A549 (cell line): Measurements from ENCODE around the gene RABIF. TPM values are rescaled to one million over a fixed set of nuclear protein-coding genes. Genes with fewer than 3 reads are reported as not detected.
A peak's percentile ranks its signal among the peaks of the same experiment; 100 is the strongest.

Source experiments
- ATAC-seq, 2 experiments: fragments of 200-7000 bp in 1 of 2; fragments of >200 bp in 1 of 2; cut with Nextera tagmentation in 1 of 2; cut with Tn5 transposase in 1 of 2; 3 replicates each; pipeline versions ENCODE4 v1.8.0 to v1.9.1; 2018 to 2020; ENCODE audit warnings: mild to moderate bottlenecking in 1 of 2, moderate library complexity in 1 of 2
- CTCF ChIA-PET: fragments of 300-600 bp; sonication (Branson Sonifier 250); formaldehyde crosslinking; extraction: SDS; loops from one replicate; lab custom pipeline; 2021; ENCODE audit warnings: antibody characterized with exemption, inconsistent platforms; lab: Yijun Ruan, JAX
- POLR2A ChIA-PET: fragments of 350-600 bp; formaldehyde crosslinking; extraction: SDS; loops from one replicate; lab custom pipeline; 2021; ENCODE audit warnings: antibody characterized with exemption, inconsistent platforms; lab: Yijun Ruan, JAX
- DNase-seq, 2 experiments: peaks; one replicate each; pipeline versions ENCODE4 v3.0.0 to v3.0.0-alpha.2; 2011 to 2016; ENCODE audit warnings: low read depth in 1 of 2, low spot score in 1 of 2
- FAIRE-seq: peaks from 2 replicates; lab custom pipeline; 2011; peaks lifted over from hg19 to GRCh38; lab: Jason Lieb, UNC
- H3K27ac ChIP-seq, 2 experiments: fragments of >200 bp; sonication (Bioruptor Twin); formaldehyde crosslinking; 3 replicates each; pipeline ENCODE4 v1.5.1; 2016 to 2017
- H3K4me1 ChIP-seq: fragments of >200 bp; sonication (Bioruptor Twin); formaldehyde crosslinking; 3 replicates; pipeline ENCODE4 v1.6.1; 2016
- H3K4me2 ChIP-seq: fragments of >200 bp; sonication (Bioruptor Twin); formaldehyde crosslinking; 3 replicates; pipeline ENCODE4 v1.6.1; 2016
- H3K4me3 ChIP-seq: fragments of >200 bp; sonication (Bioruptor Twin); formaldehyde crosslinking; 3 replicates; pipeline ENCODE4 v1.5.1; 2016
- H3K9me3 ChIP-seq: fragments of >200 bp; sonication (Bioruptor Twin); formaldehyde crosslinking; 3 replicates; pipeline ENCODE4 v1.6.1; 2016
- BHLHE40 ChIP-seq: IDR thresholded peaks from 2 replicates; pipeline ENCODE4 v1.6.1; 2012; ENCODE audit warnings: low read depth, low read length, inconsistent platforms
- CBX2 ChIP-seq: fragments of 200-600 bp; sonication (generic); IDR thresholded peaks from 2 replicates; pipeline ENCODE4 v1.6.1; 2016; ENCODE audit warnings: low read depth, mild to moderate bottlenecking, borderline replicate concordance
- CBX8 ChIP-seq: fragments of 200-600 bp; sonication (generic); IDR thresholded peaks from 2 replicates; pipeline ENCODE4 v1.6.1; 2016
- CEBPB ChIP-seq, 2 experiments: fragments of >200 bp in 1 of 2; sonication (Bioruptor Twin) in 1 of 2; formaldehyde crosslinking in 1 of 2; IDR thresholded peaks; 2 replicates each; pipeline ENCODE4 v1.6.1; 2012 to 2016
- CHD2 ChIP-seq: fragments of 150-350 bp; IDR thresholded peaks from 2 replicates; pipeline ENCODE4 v1.6.1; 2014; ENCODE audit warnings: low read length; ENCODE audit not compliant: partially characterized antibody
- EHF ChIP-seq: fragments of 250-450 bp; sonication (Bioruptor Pico); IDR thresholded peaks from 2 replicates; pipeline ENCODE4 v1.5.0; 2020; ENCODE audit warnings: mild to moderate bottlenecking
- ESRRA ChIP-seq: fragments of 150-350 bp; IDR thresholded peaks from 2 replicates; pipeline ENCODE4 v1.6.1; 2014; ENCODE audit warnings: mild to moderate bottlenecking, low read length, borderline replicate concordance
- FOSL2 ChIP-seq, 2 experiments: fragments of 450-650 bp in 1 of 2; fragments of >200 bp in 1 of 2; sonication (Bioruptor Twin) in 1 of 2; formaldehyde crosslinking; IDR thresholded peaks; 2 replicates each; pipeline versions ENCODE4 v1.5.0 to v1.6.1; 2016 to 2020; ENCODE audit warnings: mild to moderate bottlenecking in 1 of 2, moderate library complexity in 1 of 2
- GATA3 ChIP-seq: IDR thresholded peaks from 2 replicates; pipeline ENCODE4 v1.6.1; 2012; ENCODE audit warnings: borderline replicate concordance
- HDAC2 ChIP-seq: fragments of 200-600 bp; sonication (generic); IDR thresholded peaks from 2 replicates; pipeline ENCODE4 v1.6.1; 2016
- HOXB13 ChIP-seq: fragments of 250-450 bp; sonication (Bioruptor Pico); IDR thresholded peaks from 2 replicates; pipeline ENCODE4 v1.5.0; 2020; ENCODE audit warnings: low read depth, mild to moderate bottlenecking, moderate library complexity
- HOXB5 ChIP-seq: fragments of 250-450 bp; sonication (Bioruptor Pico); IDR thresholded peaks from 2 replicates; pipeline ENCODE4 v1.5.0; 2020; ENCODE audit warnings: mild to moderate bottlenecking, moderate library complexity
- JUN ChIP-seq, 2 experiments: fragments of >200 bp; sonication (Bioruptor Twin); formaldehyde crosslinking; IDR thresholded peaks; 2 replicates in 1 of 2; 3 replicates in 1 of 2; pipeline ENCODE4 v1.6.1; 2016 to 2017
- JUNB ChIP-seq: fragments of >200 bp; sonication (Bioruptor Twin); formaldehyde crosslinking; IDR thresholded peaks from 2 replicates; pipeline ENCODE4 v1.6.1; 2016
- KDM1A ChIP-seq: fragments of 200-600 bp; sonication (generic); IDR thresholded peaks from 2 replicates; pipeline ENCODE4 v1.6.1; 2016; ENCODE audit warnings: low read depth, mild to moderate bottlenecking
- KDM5A ChIP-seq: fragments of 200-600 bp; sonication (generic); IDR thresholded peaks from 2 replicates; pipeline ENCODE4 v1.6.1; 2016; ENCODE audit warnings: antibody characterized with exemption, mild to moderate bottlenecking
- MYC ChIP-seq: IDR thresholded peaks from 2 replicates; pipeline ENCODE4 v1.6.1; 2012; ENCODE audit warnings: mild to moderate bottlenecking, inconsistent platforms, low read length, improper control_type of control experiment, borderline replicate concordance
- NR3C1 ChIP-seq: fragments of >200 bp; sonication (Bioruptor Twin); formaldehyde crosslinking; IDR thresholded peaks from 3 replicates; pipeline ENCODE4 v1.6.1; 2017
- PHF8 ChIP-seq: fragments of 200-600 bp; sonication (generic); IDR thresholded peaks from 2 replicates; pipeline ENCODE4 v1.6.1; 2016; ENCODE audit warnings: low read depth, mild to moderate bottlenecking, antibody characterized with exemption, moderate library complexity, borderline replicate concordance
- POLR2A ChIP-seq: IDR thresholded peaks from 2 replicates; pipeline ENCODE4 v1.6.1; 2012; ENCODE audit warnings: mild to moderate bottlenecking, low read length
- POLR2AphosphoS2 ChIP-seq: conservative IDR thresholded peaks from 2 replicates; pipeline ENCODE4 v1.6.1; 2012; ENCODE audit warnings: low read length, improper control_type of control experiment, inconsistent platforms
- RAD21 ChIP-seq, 2 experiments: fragments of >200 bp in 1 of 2; sonication (Bioruptor Twin) in 1 of 2; formaldehyde crosslinking in 1 of 2; IDR thresholded peaks in 1 of 2; conservative IDR thresholded peaks in 1 of 2; 2 replicates in 1 of 2; 3 replicates in 1 of 2; pipeline ENCODE4 v1.6.1; 2012 to 2018; ENCODE audit warnings: inconsistent platforms in 1 of 2
- RARB ChIP-seq: fragments of 250-450 bp; sonication (Bioruptor Pico); IDR thresholded peaks from 2 replicates; pipeline ENCODE4 v1.8.0; 2021; ENCODE audit warnings: mild to moderate bottlenecking, moderate library complexity
- RFX5 ChIP-seq: fragments of 450-650 bp; IDR thresholded peaks from 2 replicates; pipeline ENCODE4 v1.7.1; 2014; ENCODE audit warnings: antibody characterized with exemption, mild to moderate bottlenecking, moderate library complexity
- SMC3 ChIP-seq: fragments of >200 bp; sonication (Bioruptor Twin); formaldehyde crosslinking; IDR thresholded peaks from 3 replicates; pipeline ENCODE4 v1.6.1; 2018; ENCODE audit warnings: inconsistent platforms
- TFCP2L1 ChIP-seq: fragments of 250-450 bp; sonication (Bioruptor Pico); IDR thresholded peaks from 2 replicates; pipeline ENCODE4 v1.5.0; 2021; ENCODE audit warnings: mild to moderate bottlenecking
- TP53 ChIP-seq: fragments of 250-450 bp; sonication (Bioruptor Pico); IDR thresholded peaks from 2 replicates; pipeline ENCODE4 v1.5.0; 2021; ENCODE audit warnings: mild to moderate bottlenecking, moderate library complexity
- ZC3H11A ChIP-seq: fragments of 450-650 bp; IDR thresholded peaks from 2 replicates; pipeline ENCODE4 v1.6.1; 2014; ENCODE audit warnings: antibody characterized with exemption, mild to moderate bottlenecking
- ZFP36 ChIP-seq: fragments of 450-650 bp; IDR thresholded peaks from 2 replicates; pipeline ENCODE4 v1.6.1; 2014; ENCODE audit warnings: borderline replicate concordance; ENCODE audit not compliant: partially characterized antibody
- ZNF302 ChIP-seq: fragments of 250-450 bp; sonication (Bioruptor Pico); IDR thresholded peaks from 2 replicates; pipeline ENCODE4 v1.9.0; 2021; ENCODE audit warnings: inconsistent platforms, mild to moderate bottlenecking, moderate library complexity
- ZSCAN20 ChIP-seq: fragments of 250-450 bp; sonication (Bioruptor Pico); IDR thresholded peaks from 2 replicates; pipeline ENCODE4 v1.8.0; 2022; ENCODE audit warnings: mild to moderate bottlenecking, moderate library complexity
- WGBS: methylation state at CpG from one replicate; pipeline ENCODE4 v1.1.6; 2017; ENCODE audit errors: missing lambda C conversion rate; 5-methylcytosine and 5-hydroxymethylcytosine counted together
- polyA plus RNA-seq, 4 experiments: library from polyadenylated mRNA; depleted of rRNA in 3 of 4; stranded (reverse); fragments of >200 nt; fragmentation: RNase III in 1 of 4; extraction: RNeasy Plus Mini Kit Qiagen cat#74134 plus additional on column Dnase treatment in 1 of 4; gene quantifications; 2 replicates in 3 of 4; 3 replicates in 1 of 4; pipeline ENCODE4 v1.2.3, GENCODE V29; 2011 to 2017
- TF ChIP-seq, protein P1 (sequence below): fragments of 450-650 bp; IDR thresholded peaks from 2 replicates; pipeline ENCODE4 v1.6.1; 2014; ENCODE audit warnings: antibody characterized with exemption
- TF ChIP-seq, protein P2 (sequence below): fragments of >200 bp; sonication (Bioruptor Twin); formaldehyde crosslinking; IDR thresholded peaks from 2 replicates; pipeline ENCODE4 v1.6.1; 2016
- TF ChIP-seq, protein P3 (sequence below): IDR thresholded peaks from 2 replicates; pipeline ENCODE4 v1.6.1; 2012; ENCODE audit warnings: low read depth, borderline replicate concordance
- TF ChIP-seq, protein P4 (sequence below): fragments of >200 bp; sonication (Bioruptor Twin); formaldehyde crosslinking; IDR thresholded peaks from 3 replicates; pipeline ENCODE4 v1.5.1; 2016
- TF ChIP-seq, protein P5 (sequence below): fragments of >200 bp; sonication (Bioruptor Twin); formaldehyde crosslinking; IDR thresholded peaks from 3 replicates; pipeline ENCODE4 v1.6.1; 2016
- TF ChIP-seq, protein P6 (sequence below): IDR thresholded peaks from 2 replicates; pipeline ENCODE4 v1.6.1; 2012

RABIF gene
- polyA plus RNA-seq, 2 of the 4 experiments (the other 2 are of a cell fraction) = 16.8 to 22.1 TPM

DNA sequence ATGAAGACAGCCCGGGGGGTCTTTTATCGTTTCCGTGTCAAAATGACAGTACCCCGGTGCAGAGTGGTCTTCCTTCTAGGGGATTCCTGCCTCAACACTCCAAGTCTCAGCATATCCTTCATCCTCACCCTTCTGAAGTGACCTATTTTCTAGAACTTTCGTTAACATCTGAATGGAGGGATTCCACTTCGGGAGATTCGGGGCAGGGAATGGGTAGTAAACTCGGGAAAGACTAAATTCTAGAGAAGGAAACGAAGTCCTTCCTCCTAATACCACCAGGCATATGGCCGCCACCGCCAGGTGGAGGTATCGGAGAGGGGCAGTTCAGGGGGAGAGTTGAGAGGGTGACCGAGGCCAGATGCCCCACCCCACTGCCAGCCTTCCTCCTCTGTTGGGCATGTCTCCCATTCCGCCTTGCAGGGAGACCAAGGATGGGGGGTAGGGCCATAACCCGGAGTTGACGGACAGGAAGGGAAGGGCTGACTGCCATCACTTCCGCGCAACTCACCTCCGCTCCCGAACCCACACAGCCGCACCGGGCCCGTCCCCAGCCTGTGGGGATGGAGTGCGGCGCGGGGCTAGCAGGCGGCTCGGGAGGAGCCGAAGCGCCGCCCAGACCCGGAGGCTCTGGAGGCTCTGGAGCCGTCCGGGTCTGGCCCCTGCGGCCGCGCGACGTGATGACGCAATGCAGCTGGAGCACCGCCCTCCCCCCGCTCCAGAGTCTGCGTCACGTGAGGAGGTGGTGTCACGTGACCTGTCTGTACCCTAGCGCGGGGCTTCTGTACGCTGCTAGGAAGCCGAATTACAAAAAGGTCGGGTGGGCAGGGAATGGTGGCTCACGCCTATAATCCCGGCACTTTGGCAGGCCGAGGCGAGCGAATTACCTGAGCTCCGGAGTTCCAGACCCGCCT lies 37.9 kb upstream of the RABIF start, which contains the start of gene KLHL12:
Gene KLHL12 (minus strand): TSS at position 654 of the 911 bp plus-strand sequence. CDS start 2,072 bp downstream, outside the sequence.
- Histone ChIP-seq H3K4me2 (peak within 1 kb of the TSS; percentile 85), H3K4me1 (peaks cover 6% of the 10 kb centered on the region; the same call in 2 of the 3 replicates), H3K9me3 (no peaks in the 10 kb centered on the region), H3K4me3 (peak within 1 kb of the TSS; percentile 51), H3K27ac (peak within 1 kb of the TSS; percentile 87 to 95)
- under 1% methylated on average over 30 of the region's 57 CpGs for WGBS
- POLR2A ChIA-PET = interaction anchor here (0.6 to 1.0 kb wide), 10 partner anchors 13 to 1557 kb away, joined by 3 to 15 read pairs (median 4); partner anchors contain the start of genes PCAT6 and TMEM183A
- DNase-seq (peak; percentile 94 to 98), FAIRE-seq (no peak), ATAC-seq (peak; percentile 99)
- CTCF ChIA-PET = interaction anchor here (0.6 to 1.8 kb wide), 10 partner anchors 11 to 342 kb away, joined by 3 to 9 read pairs (median 4); partner anchors contain the start of gene TMEM183A
- TF ChIP-seq NR3C1 = no peak
- 0 out of 2 replicates have a peak, but pooled peaks have one; percentile 39 for TF ChIP-seq GATA3
- no peak for TF ChIP-seq FOSL2 (IDR thresholded peaks at IDR 0.05)
- peak; percentile 88 for TF ChIP-seq FOSL2 (CRISPR knock-in tag; IDR thresholded peaks at IDR 0.05)
- no peak; the same call in 1 of the 2 replicates for TF ChIP-seq RARB
- TF ChIP-seq TFCP2L1 (CRISPR knock-in tag) = 0 out of 2 replicates have a peak, but pooled peaks have one; percentile 17
- TF ChIP-seq MYC = peak; percentile 7; the same call in 1 of the 2 replicates
- no peak for TF ChIP-seq CHD2
- TF ChIP-seq KDM1A = no peak
- TF ChIP-seq ZNF302 (CRISPR knock-in tag) = no peak
- TF ChIP-seq PHF8 = peak; percentile 99
- TF ChIP-seq HOXB13 (CRISPR knock-in tag) = no peak
- TF ChIP-seq ZSCAN20 (CRISPR knock-in tag) = no peak
- TF ChIP-seq BHLHE40 = peak; percentile 93
- no peak for TF ChIP-seq ZFP36
- TF ChIP-seq, protein P1, sequence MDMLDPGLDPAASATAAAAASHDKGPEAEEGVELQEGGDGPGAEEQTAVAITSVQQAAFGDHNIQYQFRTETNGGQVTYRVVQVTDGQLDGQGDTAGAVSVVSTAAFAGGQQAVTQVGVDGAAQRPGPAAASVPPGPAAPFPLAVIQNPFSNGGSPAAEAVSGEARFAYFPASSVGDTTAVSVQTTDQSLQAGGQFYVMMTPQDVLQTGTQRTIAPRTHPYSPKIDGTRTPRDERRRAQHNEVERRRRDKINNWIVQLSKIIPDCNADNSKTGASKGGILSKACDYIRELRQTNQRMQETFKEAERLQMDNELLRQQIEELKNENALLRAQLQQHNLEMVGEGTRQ = peak; percentile 100
- TF ChIP-seq KDM5A = peak; percentile 79
- TF ChIP-seq CBX8 = no peak
- TF ChIP-seq EHF (CRISPR knock-in tag) = peak; percentile 39; the same call in 1 of the 2 replicates
- TF ChIP-seq RAD21 (conservative IDR thresholded peaks at IDR 0.05 in 1 of 2, IDR thresholded peaks at IDR 0.05 in 1 of 2) = peak; percentile 41 to 51; a peak in 4 of 5 replicates
- TF ChIP-seq SMC3 = peak; percentile 57
- TF ChIP-seq HDAC2 = no peak
- no peak for TF ChIP-seq POLR2AphosphoS2
- TF ChIP-seq, protein P2, sequence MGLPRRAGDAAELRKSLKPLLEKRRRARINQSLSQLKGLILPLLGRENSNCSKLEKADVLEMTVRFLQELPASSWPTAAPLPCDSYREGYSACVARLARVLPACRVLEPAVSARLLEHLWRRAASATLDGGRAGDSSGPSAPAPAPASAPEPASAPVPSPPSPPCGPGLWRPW = no peak
- TF ChIP-seq ZC3H11A = no peak
- TF ChIP-seq HOXB5 = peak; percentile 83
- TF ChIP-seq RFX5 = no peak
- TF ChIP-seq, protein P3, sequence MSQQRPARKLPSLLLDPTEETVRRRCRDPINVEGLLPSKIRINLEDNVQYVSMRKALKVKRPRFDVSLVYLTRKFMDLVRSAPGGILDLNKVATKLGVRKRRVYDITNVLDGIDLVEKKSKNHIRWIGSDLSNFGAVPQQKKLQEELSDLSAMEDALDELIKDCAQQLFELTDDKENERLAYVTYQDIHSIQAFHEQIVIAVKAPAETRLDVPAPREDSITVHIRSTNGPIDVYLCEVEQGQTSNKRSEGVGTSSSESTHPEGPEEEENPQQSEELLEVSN = no peak
- TF ChIP-seq, protein P4, sequence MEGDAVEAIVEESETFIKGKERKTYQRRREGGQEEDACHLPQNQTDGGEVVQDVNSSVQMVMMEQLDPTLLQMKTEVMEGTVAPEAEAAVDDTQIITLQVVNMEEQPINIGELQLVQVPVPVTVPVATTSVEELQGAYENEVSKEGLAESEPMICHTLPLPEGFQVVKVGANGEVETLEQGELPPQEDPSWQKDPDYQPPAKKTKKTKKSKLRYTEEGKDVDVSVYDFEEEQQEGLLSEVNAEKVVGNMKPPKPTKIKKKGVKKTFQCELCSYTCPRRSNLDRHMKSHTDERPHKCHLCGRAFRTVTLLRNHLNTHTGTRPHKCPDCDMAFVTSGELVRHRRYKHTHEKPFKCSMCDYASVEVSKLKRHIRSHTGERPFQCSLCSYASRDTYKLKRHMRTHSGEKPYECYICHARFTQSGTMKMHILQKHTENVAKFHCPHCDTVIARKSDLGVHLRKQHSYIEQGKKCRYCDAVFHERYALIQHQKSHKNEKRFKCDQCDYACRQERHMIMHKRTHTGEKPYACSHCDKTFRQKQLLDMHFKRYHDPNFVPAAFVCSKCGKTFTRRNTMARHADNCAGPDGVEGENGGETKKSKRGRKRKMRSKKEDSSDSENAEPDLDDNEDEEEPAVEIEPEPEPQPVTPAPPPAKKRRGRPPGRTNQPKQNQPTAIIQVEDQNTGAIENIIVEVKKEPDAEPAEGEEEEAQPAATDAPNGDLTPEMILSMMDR = peak; percentile 68
- TF ChIP-seq JUNB = no peak
- no peak for TF ChIP-seq CBX2
- TF ChIP-seq CEBPB (IDR thresholded peaks at IDR 0.05) = peak; percentile 71 to 94; a peak in 3 of 4 replicates
- no peak for TF ChIP-seq TP53 (CRISPR knock-in tag)
- 0 out of 2 replicates have a peak, but pooled peaks have one; percentile 12 for TF ChIP-seq ESRRA
- TF ChIP-seq, protein P5, sequence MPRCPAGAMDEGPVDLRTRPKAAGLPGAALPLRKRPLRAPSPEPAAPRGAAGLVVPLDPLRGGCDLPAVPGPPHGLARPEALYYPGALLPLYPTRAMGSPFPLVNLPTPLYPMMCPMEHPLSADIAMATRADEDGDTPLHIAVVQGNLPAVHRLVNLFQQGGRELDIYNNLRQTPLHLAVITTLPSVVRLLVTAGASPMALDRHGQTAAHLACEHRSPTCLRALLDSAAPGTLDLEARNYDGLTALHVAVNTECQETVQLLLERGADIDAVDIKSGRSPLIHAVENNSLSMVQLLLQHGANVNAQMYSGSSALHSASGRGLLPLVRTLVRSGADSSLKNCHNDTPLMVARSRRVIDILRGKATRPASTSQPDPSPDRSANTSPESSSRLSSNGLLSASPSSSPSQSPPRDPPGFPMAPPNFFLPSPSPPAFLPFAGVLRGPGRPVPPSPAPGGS = peak; percentile 96
- TF ChIP-seq POLR2A = peak; percentile 91
- peak; percentile 83 to 97 for TF ChIP-seq JUN (IDR thresholded peaks at IDR 0.05)
- TF ChIP-seq, protein P6, sequence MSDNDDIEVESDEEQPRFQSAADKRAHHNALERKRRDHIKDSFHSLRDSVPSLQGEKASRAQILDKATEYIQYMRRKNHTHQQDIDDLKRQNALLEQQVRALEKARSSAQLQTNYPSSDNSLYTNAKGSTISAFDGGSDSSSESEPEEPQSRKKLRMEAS = peak; percentile 82
